Naive thymus-derived CD4-positive, alpha-beta T cell (primary cell): Measurements from ENCODE around the gene PRKCA. TPM values are rescaled to one million over a fixed set of nuclear protein-coding genes. Genes with fewer than 3 reads are reported as not detected.

Experiments
- ATAC-seq: fragments of 150-1000 bp; cut with Tn5 transposase; 2 replicates; pipeline ENCODE4 v1.10.0; 2021; ENCODE audit warnings: mild to moderate bottlenecking, moderate library complexity
- CTCF ChIA-PET: fragments of 350-600 bp; sonication (Branson Sonifier 250); formaldehyde crosslinking; loops from one replicate; lab custom pipeline; 2021; ENCODE audit warnings: antibody characterized with exemption; lab: Charles Lee
- POLR2A ChIA-PET: fragments of 350-600 bp; sonication (Branson Sonifier 250); formaldehyde crosslinking; loops from one replicate; lab custom pipeline; 2021; ENCODE audit warnings: antibody characterized with exemption, inconsistent platforms; lab: Charles Lee
- DNase-seq, 9 donors: peaks; one replicate each; pipeline versions ENCODE4 v3.0.0 to v3.0.0-alpha.2; 2020 to 2022; ENCODE audit warnings: mixed read lengths in 1 of 9
- H3K27ac ChIP-seq: one replicate; pipeline ENCODE4 v1.7.0; 2013; ENCODE audit warnings: mild to moderate bottlenecking, low read depth, low read length, moderate library complexity
- H3K27me3 ChIP-seq, 2 donors: one replicate each; pipeline ENCODE4 v1.7.0; 2013; ENCODE audit warnings: low read length in 2 of 2, mild to moderate bottlenecking in 2 of 2, moderate library complexity in 2 of 2; ENCODE audit not compliant: control insufficient read depth in 2 of 2, insufficient read depth in 2 of 2
- H3K36me3 ChIP-seq, 3 experiments: 1 replicate in 2 of 3; 2 replicates in 1 of 3; pipeline ENCODE4 v1.7.0; 2013; ENCODE audit warnings: low read length in 3 of 3, mild to moderate bottlenecking in 3 of 3, moderate library complexity in 1 of 3; ENCODE audit not compliant: insufficient read depth in 3 of 3, control insufficient read depth in 2 of 3
- H3K4me1 ChIP-seq, 2 donors: one replicate each; pipeline ENCODE4 v1.7.0; 2013; ENCODE audit warnings: low read length in 2 of 2, mild to moderate bottlenecking in 2 of 2, moderate library complexity in 1 of 2; ENCODE audit not compliant: control insufficient read depth in 2 of 2, insufficient read depth in 2 of 2
- H3K4me3 ChIP-seq: 2 replicates; pipeline ENCODE4 v1.7.0; 2013; ENCODE audit warnings: mild to moderate bottlenecking, low read length
- H3K9me3 ChIP-seq, 3 experiments: 1 replicate in 2 of 3; 2 replicates in 1 of 3; pipeline ENCODE4 v1.7.0; 2013; ENCODE audit warnings: low read length in 3 of 3; ENCODE audit not compliant: control insufficient read depth in 2 of 3
- H3K27ac Mint-ChIP-seq, 9 donors: one replicate each; pipeline ENCODE4 v1.8.0; 2020 to 2022; ENCODE audit warnings: mixed read lengths in 9 of 9, mild to moderate bottlenecking in 8 of 9, moderate library complexity in 5 of 9, inconsistent platforms in 2 of 9
- H3K27me3 Mint-ChIP-seq, 5 donors: one replicate each; pipeline ENCODE4 v1.8.0; 2021 to 2022; ENCODE audit warnings: mixed read lengths in 5 of 5, mild to moderate bottlenecking in 1 of 5
- H3K36me3 Mint-ChIP-seq, 5 donors: one replicate each; pipeline ENCODE4 v1.8.0; 2020 to 2022; ENCODE audit warnings: mixed read lengths in 5 of 5, mild to moderate bottlenecking in 3 of 5, inconsistent platforms in 1 of 5
- H3K4me1 Mint-ChIP-seq, 7 donors: one replicate each; pipeline ENCODE4 v1.8.0; 2020 to 2022; ENCODE audit warnings: mixed read lengths in 7 of 7, mild to moderate bottlenecking in 3 of 7, inconsistent platforms in 1 of 7
- H3K4me3 Mint-ChIP-seq, 10 donors: one replicate each; pipeline ENCODE4 v1.8.0; 2020 to 2022; ENCODE audit warnings: mild to moderate bottlenecking in 10 of 10, mixed read lengths in 10 of 10, moderate library complexity in 6 of 10, inconsistent platforms in 2 of 10
- H3K9me3 Mint-ChIP-seq, 11 donors: one replicate each; pipeline ENCODE4 v1.8.0; 2020 to 2022; ENCODE audit warnings: mixed read lengths in 11 of 11, mild to moderate bottlenecking in 4 of 11, inconsistent platforms in 1 of 11, moderate library complexity in 1 of 11
- intact Hi-C, 2 donors: fragments of 100-400 bp; cut with micrococcal nuclease; formaldehyde crosslinking; loops; one replicate each; pipeline ENCODE4 v1.15.1; 2023
- polyA plus RNA-seq, 2 donors: library from polyadenylated mRNA; unstranded; fragments of 300-500 nt; fragmentation: Illumina TruSeq; gene quantifications; one replicate each; pipeline ENCODE4 v1.2.3, GENCODE V29; 2021
- total RNA-seq, 6 experiments: library from RNA in 5 of 6; stranded (reverse) in 5 of 6; gene quantifications; 1 replicate in 5 of 6; 2 replicates in 1 of 6; pipeline ENCODE4 v1.2.3 and lab custom pipeline; 2021 to 2026

Gene PRKCA
- total and polyA plus RNA-seq, 7 experiments from 2014 or later, result 4.1 to 186 (median 122) TPM

DNA sequence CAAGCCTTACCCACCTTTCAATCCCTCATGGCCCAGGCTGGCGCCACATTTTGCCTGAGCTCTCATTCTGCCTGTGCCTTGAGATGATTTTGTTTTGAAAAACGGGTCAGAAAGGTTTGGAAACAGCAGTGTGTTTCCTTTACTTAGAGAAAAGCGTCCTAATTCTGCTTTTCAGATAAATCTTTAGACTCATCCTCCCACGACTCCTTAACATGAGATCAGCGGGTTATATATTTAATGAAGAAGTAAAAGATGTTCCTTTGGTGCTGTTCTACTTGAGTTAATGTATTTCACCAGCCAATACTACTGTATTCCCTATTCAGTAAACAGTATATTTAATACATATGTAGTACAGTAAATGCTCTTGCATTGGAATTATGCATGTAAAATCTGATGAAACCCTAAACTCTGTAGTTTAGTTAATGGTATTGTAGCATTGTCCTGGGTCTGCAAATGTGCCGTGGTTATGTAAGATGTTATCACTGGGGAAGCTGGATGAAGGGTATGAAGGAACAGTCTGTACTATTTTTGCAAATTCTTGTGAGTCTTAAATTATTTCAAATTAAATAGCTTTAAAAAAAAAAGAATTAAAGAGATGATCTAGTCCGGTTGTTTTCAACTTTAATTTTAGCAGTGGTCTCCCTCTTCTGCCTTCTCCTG is 333.1 kb downstream of the PRKCA start:
- ATAC-seq (no peak), DNase-seq (no peak)
- peaks cover 23 to 65% (median 59%) of the 10 kb centered on the region in 7 donors for H3K4me1 Mint-ChIP-seq
- POLR2A ChIA-PET, result no interaction called here
- H3K9me3 Mint-ChIP-seq, result no peaks in the 10 kb centered on the region
- H3K4me1 ChIP-seq, result peaks cover 0 to 11% of the 10 kb centered on the region in 2 donors
- H3K27ac ChIP-seq, result no peak overlapping the region
- no peak overlapping the region for H3K4me3 ChIP-seq
- no peaks in the 10 kb centered on the region for H3K9me3 ChIP-seq
- H3K27ac Mint-ChIP-seq, result peak overlapping the region in 3 of 9 donors; percentile 64 to 84 (median 71)
- H3K4me3 Mint-ChIP-seq, result peak overlapping the region in 1 of 10 donors; percentile 36
- peaks cover 5 to 19% (median 10%) of the 10 kb centered on the region in 5 donors for H3K36me3 Mint-ChIP-seq
- CTCF ChIA-PET, result no interaction called here
- intact Hi-C loops, result loop anchor here in 1 of 2 donors (10.0 kb wide), 1 partner anchor 111 kb away; no protein-coding TSS in a partner anchor
- H3K36me3 ChIP-seq, result peaks cover 0 to 7% (median 0%) of the 10 kb centered on the region in 3 experiments
- no peaks in the 10 kb centered on the region for H3K27me3 Mint-ChIP-seq
- H3K27me3 ChIP-seq, result no peaks in the 10 kb centered on the region

DNA sequence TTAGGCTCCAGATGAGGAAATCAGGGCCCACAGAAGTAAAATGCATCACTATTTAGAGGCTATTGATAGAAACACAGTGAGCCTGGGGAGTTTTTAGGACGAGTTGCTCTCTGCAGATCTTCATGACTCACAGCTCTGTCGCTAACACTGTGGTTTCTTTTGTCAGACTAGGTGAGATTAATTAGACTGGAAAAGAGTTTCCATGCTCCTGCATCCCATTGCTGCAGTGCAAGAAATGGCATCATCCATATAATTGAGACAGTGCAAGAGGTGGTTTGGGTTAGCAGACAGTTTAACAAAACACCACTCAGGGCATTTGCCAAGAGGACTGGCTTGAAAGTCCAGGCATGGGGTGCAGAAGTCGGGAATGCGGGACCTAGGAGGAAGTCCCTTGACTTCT is 333.7 kb downstream of the PRKCA start:
- Mint-ChIP-seq H3K36me3 (peaks cover 5 to 19% (median 9%) of the 10 kb centered on the region in 5 donors), H3K27ac (peak overlapping the region in 5 of 9 donors; percentile 17 to 84 (median 60)), H3K4me3 (peak overlapping the region in 1 of 10 donors; percentile 36), H3K4me1 (peaks cover 20 to 65% (median 55%) of the 10 kb centered on the region in 7 donors), H3K27me3 (no peaks in the 10 kb centered on the region), H3K9me3 (no peaks in the 10 kb centered on the region)
- ChIA-PET POLR2A (no interaction called here), CTCF (no interaction called here)
- Histone ChIP-seq H3K36me3 (peaks cover 0 to 10% (median 0%) of the 10 kb centered on the region in 3 experiments), H3K4me3 (no peak overlapping the region), H3K27me3 (no peaks in the 10 kb centered on the region), H3K9me3 (no peaks in the 10 kb centered on the region), H3K4me1 (peaks cover 0 to 11% of the 10 kb centered on the region in 2 donors), H3K27ac (no peak overlapping the region)
- no peak for ATAC-seq
- intact Hi-C loops, result loop anchor here in 1 of 2 donors (10.0 kb wide), 1 partner anchor 111 kb away; no protein-coding TSS in a partner anchor
- DNase-seq, result no peak

DNA sequence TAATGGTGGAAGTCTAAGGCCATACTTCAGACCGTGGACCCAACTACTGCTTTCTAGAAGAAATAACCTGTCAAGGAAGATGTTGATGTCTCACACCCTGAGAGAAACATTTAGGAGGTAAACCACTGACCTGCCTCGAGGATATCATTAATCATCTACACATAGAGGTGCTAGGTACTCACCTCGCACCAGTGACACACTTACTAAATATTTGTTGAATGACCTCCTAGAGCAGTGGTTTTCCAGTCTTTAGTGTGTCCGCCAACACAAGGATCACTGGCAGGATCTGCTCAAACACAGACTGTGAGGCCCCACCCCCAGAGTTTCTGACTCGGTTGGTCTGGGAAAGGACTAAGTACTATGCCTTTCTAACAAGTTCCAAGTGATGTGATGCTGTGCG is 335.1 kb downstream of the PRKCA start:
- H3K4me1 Mint-ChIP-seq, result peaks cover 17 to 55% (median 43%) of the 10 kb centered on the region in 7 donors
- Histone ChIP-seq H3K36me3 (peaks cover 0 to 22% (median 0%) of the 10 kb centered on the region in 3 experiments), H3K4me1 (peaks cover 0 to 11% of the 10 kb centered on the region in 2 donors), H3K4me3 (no peak overlapping the region), H3K27me3 (no peaks in the 10 kb centered on the region), H3K9me3 (no peaks in the 10 kb centered on the region), H3K27ac (no peak overlapping the region)
- no peak overlapping the region for H3K27ac Mint-ChIP-seq
- ChIA-PET POLR2A (no interaction called here), CTCF (no interaction called here)
- H3K4me3 Mint-ChIP-seq, result no peak overlapping the region
- intact Hi-C loops, result loop anchor here in 1 of 2 donors (10.0 kb wide), 1 partner anchor 113 kb away; no protein-coding TSS in a partner anchor
- H3K27me3 Mint-ChIP-seq, result no peaks in the 10 kb centered on the region
- no peak for DNase-seq
- H3K36me3 Mint-ChIP-seq, result peaks cover 5 to 32% (median 12%) of the 10 kb centered on the region in 5 donors
- no peak for ATAC-seq
- no peaks in the 10 kb centered on the region for H3K9me3 Mint-ChIP-seq

DNA sequence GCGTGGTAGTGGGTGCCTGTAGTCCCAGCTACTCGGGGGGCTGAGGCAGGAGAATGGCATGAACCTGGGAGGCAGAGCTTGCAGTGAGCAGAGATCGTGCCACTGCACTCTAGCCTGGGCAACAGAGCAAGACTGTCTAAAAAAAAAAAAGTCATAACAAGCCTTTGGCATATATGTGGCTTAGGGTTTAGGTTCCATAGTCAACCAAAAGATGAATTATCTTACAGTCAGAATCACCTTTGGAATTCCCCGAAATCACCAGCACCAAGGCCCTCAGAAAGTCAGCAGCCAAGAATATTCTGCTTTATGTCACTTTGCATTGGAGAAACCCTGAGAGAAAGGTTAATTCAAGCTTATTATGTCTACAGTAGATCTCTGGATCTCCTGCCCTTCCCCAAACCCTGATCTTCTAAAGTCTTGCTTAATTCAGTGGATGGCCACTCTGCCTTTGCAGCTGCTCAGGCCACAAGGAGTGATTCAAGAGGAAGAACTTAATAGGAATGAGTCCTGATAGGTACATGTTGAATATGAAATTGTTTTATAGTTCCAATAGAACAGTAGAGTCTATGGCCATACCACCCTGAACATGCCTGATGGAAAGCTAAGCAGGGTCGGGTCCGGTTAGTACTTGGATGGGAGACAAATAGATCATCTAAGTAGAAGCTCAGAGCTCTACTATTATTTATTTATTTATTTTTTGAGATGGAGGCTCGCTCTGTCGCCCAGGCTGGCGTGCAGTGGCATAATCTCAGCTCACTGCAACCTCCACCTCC is 336.5 kb downstream of the PRKCA start:
- peaks cover 0 to 35% (median 0%) of the 10 kb centered on the region in 3 experiments for H3K36me3 ChIP-seq
- no peak overlapping the region for H3K4me3 Mint-ChIP-seq
- no peaks in the 10 kb centered on the region for H3K27me3 ChIP-seq
- no peaks in the 10 kb centered on the region for H3K4me1 ChIP-seq
- ATAC-seq (no peak), DNase-seq (no peak)
- H3K36me3 Mint-ChIP-seq, result peaks cover 5 to 40% (median 14%) of the 10 kb centered on the region in 5 donors
- H3K4me1 Mint-ChIP-seq, result peaks cover 6 to 48% (median 29%) of the 10 kb centered on the region in 7 donors
- CTCF ChIA-PET, result interaction anchor here (0.5 to 0.6 kb wide), 2 partner anchors 190 to 473 kb away, joined by 3 to 5 read pairs; no protein-coding TSS in a partner anchor
- intact Hi-C loops, result loop anchor here in 1 of 2 donors (10.0 kb wide), 1 partner anchor 114 kb away; no protein-coding TSS in a partner anchor
- no peak overlapping the region for H3K4me3 ChIP-seq
- POLR2A ChIA-PET, result no interaction called here
- H3K27me3 Mint-ChIP-seq, result no peaks in the 10 kb centered on the region
- H3K27ac ChIP-seq, result no peak overlapping the region
- no peaks in the 10 kb centered on the region for H3K9me3 Mint-ChIP-seq
- H3K9me3 ChIP-seq, result no peaks in the 10 kb centered on the region
- peak overlapping the region in 5 of 9 donors; percentile 17 to 70 (median 45) for H3K27ac Mint-ChIP-seq

DNA sequence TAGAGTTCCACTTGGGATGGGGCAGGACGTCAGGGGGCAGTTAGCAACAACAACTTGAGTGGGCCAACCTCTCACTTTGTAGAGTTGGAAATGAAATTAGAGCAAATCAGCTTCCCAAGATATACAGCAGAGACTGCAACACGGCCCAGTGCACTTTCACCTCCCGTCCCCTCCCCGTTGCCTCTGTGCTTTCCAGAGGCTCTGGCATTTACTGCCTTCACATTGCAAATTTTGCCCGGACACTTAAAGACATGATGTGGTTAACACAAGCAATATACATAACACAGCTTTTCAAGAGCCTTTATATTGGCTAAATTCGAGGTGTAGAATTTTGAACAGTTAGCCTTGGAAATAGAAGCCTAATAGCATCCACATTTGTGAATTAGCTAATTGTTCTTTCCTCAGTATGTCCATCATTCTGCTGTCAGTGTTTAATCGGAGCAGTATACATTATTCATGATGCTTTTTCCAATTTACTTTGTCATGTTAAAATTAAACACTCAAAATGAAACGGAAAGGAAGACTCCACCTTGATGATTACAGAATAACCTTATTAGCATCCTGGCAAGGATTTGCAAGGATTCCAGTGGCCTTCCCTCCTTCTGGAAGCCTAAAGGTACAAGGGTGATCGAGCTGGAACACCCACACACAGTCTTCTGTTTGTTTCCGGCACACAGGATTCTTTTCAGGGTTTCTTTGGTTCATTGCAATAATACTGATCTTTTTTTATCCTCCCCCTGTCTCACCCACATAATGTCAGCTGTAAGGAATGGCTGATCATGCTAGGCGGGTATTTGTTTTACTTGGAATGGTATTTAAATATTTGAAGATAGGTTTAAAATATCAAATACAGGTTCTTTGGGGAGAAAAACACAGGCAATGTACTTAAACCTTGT is 341.6 kb downstream of the PRKCA start:
- peak overlapping the region in 2 of 9 donors; percentile 29 to 44 for H3K27ac Mint-ChIP-seq
- ChIA-PET POLR2A (no interaction called here), CTCF (interaction anchor here (0.9 kb wide), 1 partner anchor 478 kb away, joined by 3 read pairs; no protein-coding TSS in a partner anchor)
- H3K36me3 Mint-ChIP-seq, result peaks cover 16 to 58% (median 24%) of the 10 kb centered on the region in 5 donors
- intact Hi-C loops, result no loop called here
- Histone ChIP-seq H3K9me3 (no peaks in the 10 kb centered on the region), H3K36me3 (peaks cover 0 to 66% (median 5%) of the 10 kb centered on the region in 3 experiments), H3K27ac (no peak overlapping the region), H3K4me3 (no peak overlapping the region), H3K4me1 (no peaks in the 10 kb centered on the region), H3K27me3 (no peaks in the 10 kb centered on the region)
- H3K4me1 Mint-ChIP-seq, result peaks cover under 1 to 24% (median 6%) of the 10 kb centered on the region in 7 donors
- H3K4me3 Mint-ChIP-seq, result no peak overlapping the region
- H3K9me3 Mint-ChIP-seq, result no peaks in the 10 kb centered on the region
- H3K27me3 Mint-ChIP-seq, result no peaks in the 10 kb centered on the region
- DNase-seq, result no peak
- ATAC-seq, result no peak

DNA sequence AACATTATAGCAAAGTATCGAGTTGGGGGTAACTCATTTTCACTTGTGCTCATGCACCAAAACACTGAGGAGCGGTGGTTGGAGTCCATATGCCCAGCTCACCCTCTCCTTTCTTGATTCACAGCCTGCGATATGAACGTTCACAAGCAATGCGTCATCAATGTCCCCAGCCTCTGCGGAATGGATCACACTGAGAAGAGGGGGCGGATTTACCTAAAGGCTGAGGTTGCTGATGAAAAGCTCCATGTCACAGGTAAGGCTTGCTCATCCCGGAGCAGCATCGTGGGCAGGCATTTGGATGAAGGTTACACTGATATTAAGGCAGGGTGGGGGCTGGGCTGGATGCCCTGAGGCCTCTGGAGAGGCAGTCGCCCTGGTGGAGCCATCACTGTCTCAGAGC is 342.8 kb downstream of the PRKCA start:
- H3K27me3 Mint-ChIP-seq, result no peaks in the 10 kb centered on the region
- POLR2A ChIA-PET, result no interaction called here
- ATAC-seq (no peak), DNase-seq (no peak)
- H3K27me3 ChIP-seq, result no peaks in the 10 kb centered on the region
- peaks cover 8 to 35% (median 15%) of the 10 kb centered on the region in 7 donors for H3K4me1 Mint-ChIP-seq
- CTCF ChIA-PET, result no interaction called here
- no peaks in the 10 kb centered on the region for H3K4me1 ChIP-seq
- H3K9me3 ChIP-seq, result no peaks in the 10 kb centered on the region
- H3K36me3 ChIP-seq, result peaks cover 0 to 69% (median 5%) of the 10 kb centered on the region in 3 experiments
- H3K4me3 ChIP-seq, result no peak overlapping the region
- no peak overlapping the region for H3K4me3 Mint-ChIP-seq
- H3K27ac ChIP-seq, result no peak overlapping the region
- H3K27ac Mint-ChIP-seq, result peak overlapping the region in 2 of 9 donors; percentile 21 to 56
- H3K9me3 Mint-ChIP-seq, result no peaks in the 10 kb centered on the region
- peaks cover 16 to 59% (median 25%) of the 10 kb centered on the region in 5 donors for H3K36me3 Mint-ChIP-seq
- intact Hi-C loops, result no loop called here
